ENCODE measurements around the gene B3GALT4.

- TF ChIP-seq, protein P1, sequence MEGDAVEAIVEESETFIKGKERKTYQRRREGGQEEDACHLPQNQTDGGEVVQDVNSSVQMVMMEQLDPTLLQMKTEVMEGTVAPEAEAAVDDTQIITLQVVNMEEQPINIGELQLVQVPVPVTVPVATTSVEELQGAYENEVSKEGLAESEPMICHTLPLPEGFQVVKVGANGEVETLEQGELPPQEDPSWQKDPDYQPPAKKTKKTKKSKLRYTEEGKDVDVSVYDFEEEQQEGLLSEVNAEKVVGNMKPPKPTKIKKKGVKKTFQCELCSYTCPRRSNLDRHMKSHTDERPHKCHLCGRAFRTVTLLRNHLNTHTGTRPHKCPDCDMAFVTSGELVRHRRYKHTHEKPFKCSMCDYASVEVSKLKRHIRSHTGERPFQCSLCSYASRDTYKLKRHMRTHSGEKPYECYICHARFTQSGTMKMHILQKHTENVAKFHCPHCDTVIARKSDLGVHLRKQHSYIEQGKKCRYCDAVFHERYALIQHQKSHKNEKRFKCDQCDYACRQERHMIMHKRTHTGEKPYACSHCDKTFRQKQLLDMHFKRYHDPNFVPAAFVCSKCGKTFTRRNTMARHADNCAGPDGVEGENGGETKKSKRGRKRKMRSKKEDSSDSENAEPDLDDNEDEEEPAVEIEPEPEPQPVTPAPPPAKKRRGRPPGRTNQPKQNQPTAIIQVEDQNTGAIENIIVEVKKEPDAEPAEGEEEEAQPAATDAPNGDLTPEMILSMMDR (conservative IDR thresholded peaks at IDR 0.05; ENCODE audit: low read depth, low read length), result no peak
- TF ChIP-seq EZH2 (IDR thresholded peaks at IDR 0.05; ENCODE audit: borderline replicate concordance, low read depth, low read length, poor library complexity, severe bottlenecking), result no peak
These were observed 4.4 kb upstream of the B3GALT4 start for GRCh38 chr6:33272275-33273128.
